ENCODE data around the gene FJX1.

- TF ChIP-seq EZH2 (IDR thresholded peaks at IDR 0.05; ENCODE audit: borderline replicate concordance, low read length) (no peak), CTCF (IDR thresholded peaks at IDR 0.05; ENCODE audit: low read length) (no peak)
These were observed 32.0 kb upstream of the FJX1 start for GRCh38 chr11:35586222-35586621.
